ENCODE data around the gene TBC1D10B. TPM values are rescaled to one million over a fixed set of nuclear protein-coding genes. Genes with fewer than 3 reads are reported as not detected.

TBC1D10B gene
- 12.3 and 14.0 TPM in 2 replicates for total RNA-seq (2014; rRNA removed; shearing (Covaris generic))

- DNase-seq (ENCODE audit: low read depth) = peak; percentile 100
Measured at GRCh38 chr16:30370456-30371247, at the start of gene TBC1D10B. TBC1D10B (minus strand) TSS chr16:30370494; CDS start chr16:30370183, 311 bp downstream.

- DNase-seq (ENCODE audit: low read depth) = no peak
Measured at GRCh38 chr16:30418350-30419181, 48.3 kb upstream of the TBC1D10B start.

- DNase-seq (ENCODE audit: low read depth) = peak; percentile 85
Measured at GRCh38 chr16:30417529-30418349, 47.4 kb upstream of the TBC1D10B start.

GRCh38 chr16:30416624-30417528 is 46.6 kb upstream of the TBC1D10B start:
- DNase-seq (ENCODE audit: low read depth) = no peak

DNA sequence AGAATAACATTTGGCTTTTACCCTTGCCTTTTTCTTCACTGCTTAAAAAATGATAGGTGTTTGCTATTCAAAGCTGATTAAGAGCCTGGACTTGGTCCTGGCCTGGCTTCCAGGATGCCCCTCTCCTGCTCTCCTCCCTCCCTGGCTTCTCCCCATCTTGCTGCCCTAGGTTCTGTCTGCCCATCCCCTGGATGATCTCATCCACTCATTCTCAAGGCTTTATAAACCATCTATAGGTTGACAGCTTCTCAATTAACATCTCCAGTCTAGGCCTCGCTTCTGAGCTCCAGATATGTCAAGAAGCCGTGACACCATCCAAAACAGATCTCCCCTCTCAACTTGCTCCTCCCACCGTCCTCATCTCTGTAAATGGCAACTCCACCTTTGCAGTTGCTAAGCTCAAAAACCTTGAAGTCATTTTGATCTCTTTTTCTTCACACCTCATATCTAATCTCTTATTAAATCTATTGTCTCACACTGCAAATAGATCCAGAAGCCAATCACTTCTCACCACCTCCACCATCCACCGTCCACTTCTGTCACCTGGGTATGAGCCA is 45.8 kb upstream of the TBC1D10B start:
- DNase-seq (ENCODE audit: low read depth) = no peak

- DNase-seq (ENCODE audit: low read depth) = no peak
Measured at GRCh38 chr16:30414159-30414558, 43.9 kb upstream of the TBC1D10B start.

- no peak for DNase-seq (ENCODE audit: low read depth)
Measured at GRCh38 chr16:30413112-30413806, 43.0 kb upstream of the TBC1D10B start.

DNA sequence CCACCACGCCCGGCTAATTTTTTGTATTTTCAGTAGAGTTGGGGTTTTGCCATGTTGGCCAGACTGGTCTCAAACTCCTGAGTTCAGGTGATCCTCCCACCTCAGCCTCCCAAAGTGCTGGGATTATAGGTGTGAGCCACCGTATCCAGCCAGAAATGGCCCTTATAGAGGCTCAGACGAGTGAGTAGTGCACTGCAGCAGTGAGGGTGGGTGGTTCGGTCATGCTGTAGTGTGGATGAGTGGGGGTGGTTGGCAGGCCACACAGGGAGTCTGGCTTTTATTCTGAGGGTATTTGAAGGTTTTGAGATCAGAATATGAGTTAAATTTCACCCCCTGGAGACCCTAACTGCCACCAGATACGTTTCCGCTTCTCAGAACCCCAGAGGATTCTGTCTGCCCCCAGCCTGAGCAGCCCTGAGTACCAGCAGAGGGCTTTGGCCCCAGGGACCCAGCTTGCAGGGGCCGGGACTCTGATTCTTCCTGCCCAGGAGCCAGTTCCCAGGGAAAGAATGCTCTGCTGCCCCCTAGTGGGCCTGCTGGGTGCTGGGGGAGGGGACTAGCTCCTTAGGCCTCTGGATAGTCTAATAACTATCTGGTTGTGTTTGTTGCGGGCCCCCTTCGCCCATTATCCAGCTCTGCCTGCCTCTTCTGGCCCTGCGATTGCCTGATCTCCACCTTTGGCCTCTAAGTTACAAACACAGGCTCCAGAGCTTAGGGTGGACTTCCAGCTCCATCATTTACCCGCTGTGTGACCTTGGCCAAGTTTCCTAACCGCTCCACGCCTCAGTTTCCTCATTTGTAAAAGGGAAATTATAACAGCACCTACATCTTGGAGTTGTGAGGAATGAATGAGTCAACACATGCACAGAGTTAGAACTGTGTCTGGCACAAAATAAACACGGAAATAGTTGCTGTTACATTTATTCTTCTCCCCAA is 39.1 kb upstream of the TBC1D10B start:
- peak; percentile 75 for DNase-seq (ENCODE audit: low read depth)

- DNase-seq (ENCODE audit: low read depth) = no peak
Measured at GRCh38 chr16:30407804-30408534, 37.7 kb upstream of the TBC1D10B start.

- peak; percentile 83 for DNase-seq (ENCODE audit: low read depth)
Measured at GRCh38 chr16:30407102-30407803, 37.0 kb upstream of the TBC1D10B start, which contains the start of gene ZNF771. ZNF771 (plus strand) TSS chr16:30407606; CDS start chr16:30408054, 448 bp downstream.

- DNase-seq (ENCODE audit: low read depth) = no peak
Measured at GRCh38 chr16:30406795-30407101, 36.5 kb upstream of the TBC1D10B start.

DNA sequence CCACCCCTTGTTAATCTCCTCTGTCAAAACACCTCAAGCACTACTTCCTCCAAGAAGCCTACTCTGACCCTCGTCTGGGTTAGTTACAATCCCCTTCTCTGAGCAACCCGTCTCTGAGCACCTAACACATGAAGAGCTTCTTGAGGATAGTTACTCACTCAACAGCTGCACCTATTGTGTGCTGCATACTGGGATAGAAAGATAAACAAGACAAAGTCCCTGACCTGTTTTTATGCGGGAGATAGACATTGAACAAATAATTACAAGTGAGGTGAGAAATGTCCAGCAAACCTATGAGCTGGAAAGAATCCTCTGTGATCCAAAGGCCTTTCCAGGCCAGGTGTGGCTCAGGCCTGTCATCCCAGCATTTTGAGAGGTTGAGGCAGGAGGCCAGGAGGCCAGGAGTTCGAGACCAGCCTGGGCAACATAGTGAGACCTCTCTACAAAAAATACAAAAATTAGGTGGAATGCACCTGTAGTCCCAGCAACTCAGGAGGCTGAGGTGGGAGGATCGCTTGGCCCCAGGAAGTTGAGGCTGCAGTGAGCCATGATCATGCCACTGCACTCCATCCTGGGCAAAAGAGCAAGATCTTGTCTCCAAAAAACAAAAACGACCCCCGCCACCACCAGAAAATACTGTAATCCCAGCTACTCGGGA is 31.6 kb upstream of the TBC1D10B start:
- no peak for DNase-seq (ENCODE audit: low read depth)

GRCh38 chr16:30399435-30400186 is 29.3 kb upstream of the TBC1D10B start:
- no peak for DNase-seq (ENCODE audit: low read depth)

DNA sequence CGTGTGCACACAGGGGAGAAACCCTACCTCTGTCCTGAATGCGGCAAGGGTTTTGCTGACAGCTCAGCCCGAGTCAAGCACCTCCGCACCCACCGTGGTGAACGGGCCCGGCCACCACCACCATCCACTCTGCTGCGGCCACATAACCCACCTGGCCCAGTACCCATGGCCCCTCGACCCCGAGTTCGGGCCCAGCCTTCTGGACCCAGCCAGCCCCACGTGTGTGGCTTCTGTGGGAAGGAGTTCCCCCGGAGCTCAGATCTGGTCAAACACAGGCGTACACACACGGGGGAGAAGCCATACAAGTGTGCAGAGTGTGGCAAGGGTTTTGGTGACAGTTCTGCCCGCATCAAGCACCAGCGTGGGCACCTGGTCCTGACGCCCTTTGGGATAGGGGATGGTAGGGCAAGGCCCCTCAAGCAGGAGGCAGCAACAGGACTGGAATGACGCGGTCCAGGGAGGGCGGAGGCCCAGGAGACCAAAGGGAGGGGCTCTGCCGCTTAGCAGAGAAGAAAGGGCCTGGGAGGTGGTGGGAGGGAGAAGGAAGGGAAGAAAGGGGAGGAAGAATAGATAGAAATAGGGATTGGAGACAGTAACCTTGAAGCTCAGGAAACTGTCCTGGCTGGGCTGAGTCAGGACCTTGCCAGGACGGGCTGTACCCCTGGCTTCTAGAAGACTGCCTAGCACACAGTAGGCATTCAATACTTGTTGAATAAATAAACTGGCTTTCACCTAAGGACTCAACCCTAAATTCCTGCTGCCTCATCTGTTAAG is 28.6 kb upstream of the TBC1D10B start:
- no peak for DNase-seq (ENCODE audit: low read depth)
